Activated CD4-positive, CD25-positive, alpha-beta regulatory T cell (primary cell): ENCODE data around the gene LNX1.

Experiments
- DNase-seq, 4 experiments: peaks; one replicate each; lab custom pipeline; 2025; lab: John Stamatoyannopoulos, UW

LNX1 gene

GRCh38 chr4:53599632-53600031 is 8.3 kb upstream of the LNX1 start:
- DNase-seq, result no peak

DNA sequence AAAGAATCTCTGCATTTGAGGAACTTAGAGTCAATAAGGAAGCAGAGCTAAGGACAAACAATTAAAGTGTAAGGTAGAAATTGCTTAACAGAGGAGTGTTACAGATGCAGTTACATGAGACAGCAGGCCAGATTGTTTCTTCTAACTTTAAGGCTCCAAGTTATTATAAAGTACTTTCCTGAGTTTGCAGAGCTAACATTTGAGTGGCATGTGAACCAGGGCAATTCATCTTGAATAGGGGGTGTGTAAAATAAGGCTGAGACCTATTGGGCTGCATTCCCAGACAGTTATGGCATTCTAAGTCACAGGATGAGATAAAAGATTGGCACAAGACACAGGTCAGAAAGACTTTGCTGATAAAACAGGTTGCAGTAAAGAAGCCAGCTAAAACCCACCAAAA is 7.6 kb upstream of the LNX1 start:
- no peak for DNase-seq

GRCh38 chr4:53598483-53598882 is 7.2 kb upstream of the LNX1 start:
- DNase-seq, result no peak

DNA sequence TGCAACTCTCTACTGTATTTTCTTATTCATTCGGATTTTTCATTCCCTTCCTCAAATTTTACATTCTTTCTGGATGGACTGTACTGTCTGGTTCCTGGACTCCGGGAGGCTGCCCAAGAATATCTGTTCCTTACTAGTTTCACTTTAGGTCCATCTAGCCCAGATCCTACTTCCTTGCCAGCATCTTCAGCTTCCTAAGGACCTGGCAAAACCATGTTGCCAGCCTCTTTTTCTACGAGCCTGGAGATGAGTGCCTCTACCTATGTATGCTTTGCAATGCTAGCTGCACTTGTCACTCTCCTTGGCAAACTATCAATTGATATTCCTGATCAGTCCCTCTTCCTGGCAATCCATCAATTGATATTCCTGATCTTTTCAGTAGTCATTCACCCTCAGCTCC is 5.6 kb upstream of the LNX1 start:
- DNase-seq, result no peak

- DNase-seq, result no peak
Measured at GRCh38 chr4:53595834-53596233, 4.5 kb upstream of the LNX1 start.

- no peak for DNase-seq
Measured at GRCh38 chr4:53595204-53595603, 3.9 kb upstream of the LNX1 start.

DNA sequence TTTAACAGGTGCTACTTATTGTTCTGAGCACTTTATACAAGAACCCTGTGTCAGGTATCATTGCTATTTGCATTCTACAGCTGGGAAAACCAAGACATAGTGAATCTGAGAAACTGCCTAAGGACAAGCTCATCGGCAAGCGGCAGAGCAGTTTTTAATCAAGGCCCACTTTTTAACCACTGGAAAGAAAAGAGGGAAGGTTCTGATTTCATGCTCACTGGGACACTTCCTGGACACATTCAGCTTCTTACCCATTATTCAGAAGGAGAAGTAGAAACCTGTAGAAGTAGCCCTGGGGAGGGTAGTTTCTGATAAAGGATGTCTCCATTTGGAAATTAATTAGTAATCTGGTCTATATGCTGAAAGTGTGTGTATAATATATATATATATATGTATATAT is 2.5 kb upstream of the LNX1 start:
- no peak for DNase-seq

GRCh38 chr4:53592686-53593501 is 1.6 kb upstream of the LNX1 start:
- no peak for DNase-seq

- DNase-seq, result no peak
Measured at GRCh38 chr4:53592122-53592521, 836 bp upstream of the LNX1 start.

- DNase-seq, result no peak
Measured at GRCh38 chr4:53590187-53590586, 1.1 kb downstream of the LNX1 start.

DNA sequence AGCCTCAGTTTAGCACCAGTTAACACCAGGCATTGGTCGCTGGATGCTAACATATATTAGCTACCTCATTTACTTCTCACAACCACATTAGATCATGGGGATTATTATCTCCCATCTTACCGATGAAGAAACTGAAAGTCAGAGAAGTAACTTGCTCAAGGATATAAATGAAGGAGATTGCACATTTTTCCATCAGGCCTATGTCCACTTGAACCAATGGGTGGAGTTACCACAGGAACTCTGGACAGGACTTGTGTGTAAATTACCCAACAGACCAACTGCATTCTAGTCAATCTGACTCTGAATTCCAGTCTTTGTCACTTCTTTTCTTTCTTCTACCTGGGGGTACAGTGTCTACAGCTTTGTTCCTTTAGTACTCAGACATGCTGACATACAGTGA is 1.8 kb downstream of the LNX1 start:
- DNase-seq, result no peak

- DNase-seq, result no peak
Measured at GRCh38 chr4:53587135-53587534, 4.2 kb downstream of the LNX1 start.

DNA sequence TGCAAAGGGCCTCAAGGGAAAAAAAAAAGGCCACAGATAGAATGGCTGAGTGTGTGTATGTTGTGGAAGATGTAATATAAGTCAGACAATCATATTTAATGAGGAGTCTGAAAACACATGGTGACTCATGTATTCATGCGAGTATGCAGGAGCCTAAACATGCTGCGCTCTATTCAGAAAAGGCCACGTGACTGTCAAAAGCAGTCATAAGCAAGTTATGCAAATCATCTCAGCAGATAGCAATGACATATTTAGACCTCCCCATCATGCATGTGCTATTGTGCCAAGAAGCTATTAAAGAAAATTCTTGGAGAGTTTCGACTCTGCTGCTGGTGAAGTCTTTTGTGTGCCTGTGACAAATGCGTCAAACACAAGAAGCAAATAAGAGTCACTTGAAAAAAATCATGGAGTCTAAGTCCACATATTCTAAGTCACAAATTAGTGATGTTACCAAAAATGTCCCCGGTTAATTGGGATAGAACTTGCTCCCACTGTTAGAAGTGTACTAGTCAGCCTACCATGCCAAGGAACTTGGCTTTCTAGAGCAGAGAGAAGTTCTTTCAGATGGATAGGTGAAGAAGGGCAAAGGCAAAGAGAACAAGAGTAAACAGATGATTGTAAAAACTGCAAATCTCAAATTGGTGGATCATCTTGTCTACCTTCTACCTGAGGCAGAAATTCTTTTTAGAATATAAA is 5.0 kb downstream of the LNX1 start:
- DNase-seq, result no peak

GRCh38 chr4:53584658-53585057 is 6.6 kb downstream of the LNX1 start:
- DNase-seq, result no peak

DNA sequence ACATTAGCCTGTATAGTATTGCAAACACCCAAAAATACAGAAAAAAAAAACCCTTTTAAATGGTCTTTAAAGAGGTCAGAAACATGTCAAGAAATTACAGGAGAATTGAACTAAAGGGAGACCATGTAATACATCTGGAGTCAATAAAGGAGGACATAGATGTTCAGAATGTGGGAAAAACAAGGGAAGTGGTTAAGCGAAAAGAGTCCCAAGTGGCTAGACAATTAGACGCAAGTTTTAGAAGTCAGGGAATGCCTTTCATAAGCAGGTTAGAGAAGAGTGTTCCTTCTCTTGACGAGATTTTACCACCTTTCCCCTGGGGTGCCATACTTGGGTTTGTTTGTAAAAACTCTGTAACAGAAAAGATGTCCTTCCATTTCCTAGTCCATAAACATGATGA is 7.8 kb downstream of the LNX1 start:
- DNase-seq, result no peak

- DNase-seq, result no peak
Measured at GRCh38 chr4:53582194-53582593, 9.1 kb downstream of the LNX1 start.

- DNase-seq, result no peak
Measured at GRCh38 chr4:53580274-53580673, 11.0 kb downstream of the LNX1 start.

GRCh38 chr4:53579826-53580225 is 11.5 kb downstream of the LNX1 start:
- no peak for DNase-seq

- DNase-seq, result no peak
Measured at GRCh38 chr4:53576676-53577372, 14.5 kb downstream of the LNX1 start.

- DNase-seq, result no peak
Measured at GRCh38 chr4:53576071-53576617, 15.1 kb downstream of the LNX1 start.

- DNase-seq, result no peak
Measured at GRCh38 chr4:53575552-53575951, 15.7 kb downstream of the LNX1 start.

GRCh38 chr4:53574528-53574927 is 16.8 kb downstream of the LNX1 start:
- no peak for DNase-seq

DNA sequence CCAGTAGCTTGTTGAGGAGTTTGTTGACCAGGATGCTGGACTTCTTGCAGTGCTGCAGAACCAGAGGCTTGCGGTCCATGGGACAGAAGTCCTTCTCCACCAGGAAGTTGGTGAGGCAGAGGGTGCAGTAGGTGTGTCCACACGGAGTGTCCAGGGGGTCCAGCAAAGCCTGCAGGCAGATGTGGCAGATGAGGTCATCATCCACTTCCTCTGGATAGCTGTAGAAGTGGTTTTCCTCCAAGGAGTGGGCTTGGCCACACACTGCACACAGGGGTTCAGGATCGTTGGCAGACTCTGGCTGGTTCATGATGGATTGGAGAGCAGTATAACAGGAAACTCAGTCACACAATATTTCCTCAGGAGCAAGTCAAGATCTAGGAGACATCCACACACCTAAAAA is 17.6 kb downstream of the LNX1 start:
- no peak for DNase-seq
